ENCODE measurements around the gene F2. TPM values are rescaled to one million over a fixed set of nuclear protein-coding genes. Genes with fewer than 3 reads are reported as not detected.

Gene F2
- total RNA-seq, 1 donor from 2014 or later, result 0.19 TPM

- no peaks in the 10 kb centered on the region for H3K4me1 Mint-ChIP-seq (ENCODE audit: unreplicated experiment)
- H3K36me3 Mint-ChIP-seq (ENCODE audit: unreplicated experiment), result peaks cover 51% of the 10 kb centered on the region
- H3K4me3 Mint-ChIP-seq (ENCODE audit: unreplicated experiment), result no peak overlapping the region
- no peak overlapping the region for H3K27ac Mint-ChIP-seq (ENCODE audit: unreplicated experiment)
- TF ChIP-seq, protein P1, sequence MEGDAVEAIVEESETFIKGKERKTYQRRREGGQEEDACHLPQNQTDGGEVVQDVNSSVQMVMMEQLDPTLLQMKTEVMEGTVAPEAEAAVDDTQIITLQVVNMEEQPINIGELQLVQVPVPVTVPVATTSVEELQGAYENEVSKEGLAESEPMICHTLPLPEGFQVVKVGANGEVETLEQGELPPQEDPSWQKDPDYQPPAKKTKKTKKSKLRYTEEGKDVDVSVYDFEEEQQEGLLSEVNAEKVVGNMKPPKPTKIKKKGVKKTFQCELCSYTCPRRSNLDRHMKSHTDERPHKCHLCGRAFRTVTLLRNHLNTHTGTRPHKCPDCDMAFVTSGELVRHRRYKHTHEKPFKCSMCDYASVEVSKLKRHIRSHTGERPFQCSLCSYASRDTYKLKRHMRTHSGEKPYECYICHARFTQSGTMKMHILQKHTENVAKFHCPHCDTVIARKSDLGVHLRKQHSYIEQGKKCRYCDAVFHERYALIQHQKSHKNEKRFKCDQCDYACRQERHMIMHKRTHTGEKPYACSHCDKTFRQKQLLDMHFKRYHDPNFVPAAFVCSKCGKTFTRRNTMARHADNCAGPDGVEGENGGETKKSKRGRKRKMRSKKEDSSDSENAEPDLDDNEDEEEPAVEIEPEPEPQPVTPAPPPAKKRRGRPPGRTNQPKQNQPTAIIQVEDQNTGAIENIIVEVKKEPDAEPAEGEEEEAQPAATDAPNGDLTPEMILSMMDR (IDR thresholded peaks at IDR 0.05), result no peak
- DNase-seq (ENCODE audit: extremely low spot score, unreplicated experiment), result no peak
- no peaks in the 10 kb centered on the region for H3K27me3 Mint-ChIP-seq (ENCODE audit: unreplicated experiment)
- no peaks in the 10 kb centered on the region for H3K9me3 Mint-ChIP-seq (ENCODE audit: unreplicated experiment)
Observed at GRCh38 chr11:46762248-46762647, 43.2 kb downstream of the F2 start.

DNA sequence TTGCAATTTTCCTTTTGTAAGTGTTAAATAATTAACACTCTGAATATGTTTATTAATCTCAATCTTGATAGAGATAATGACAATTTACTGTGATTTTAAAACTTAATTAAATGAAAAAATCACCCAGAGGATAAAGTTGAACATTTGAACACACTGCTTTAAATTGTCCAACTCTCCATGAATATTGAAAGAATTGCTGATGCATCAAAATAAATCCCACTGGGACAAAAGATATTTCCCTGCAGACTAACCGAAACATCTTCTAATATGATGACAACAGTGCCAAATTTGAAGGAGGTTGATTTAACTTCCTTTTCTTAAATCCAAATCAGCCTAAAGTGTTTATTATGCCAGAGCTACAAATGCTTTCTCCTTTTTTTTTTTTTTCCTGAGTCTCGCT, 47.6 kb downstream of the F2 start:
- Mint-ChIP-seq H3K9me3 (ENCODE audit: unreplicated experiment) (no peaks in the 10 kb centered on the region), H3K36me3 (ENCODE audit: unreplicated experiment) (peaks cover 43% of the 10 kb centered on the region), H3K27me3 (ENCODE audit: unreplicated experiment) (no peaks in the 10 kb centered on the region), H3K4me1 (ENCODE audit: unreplicated experiment) (no peaks in the 10 kb centered on the region), H3K4me3 (ENCODE audit: unreplicated experiment) (no peak overlapping the region), H3K27ac (ENCODE audit: unreplicated experiment) (no peak overlapping the region)
- DNase-seq (ENCODE audit: extremely low spot score, unreplicated experiment), result no peak
- TF ChIP-seq, protein P1 (IDR thresholded peaks at IDR 0.05), result no peak

- no peak for DNase-seq (ENCODE audit: extremely low spot score, unreplicated experiment)
- no peaks in the 10 kb centered on the region for H3K9me3 Mint-ChIP-seq (ENCODE audit: unreplicated experiment)
- no peaks in the 10 kb centered on the region for H3K27me3 Mint-ChIP-seq (ENCODE audit: unreplicated experiment)
- H3K4me3 Mint-ChIP-seq (ENCODE audit: unreplicated experiment), result no peak overlapping the region
- H3K36me3 Mint-ChIP-seq (ENCODE audit: unreplicated experiment), result peaks cover 45% of the 10 kb centered on the region
- no peaks in the 10 kb centered on the region for H3K4me1 Mint-ChIP-seq (ENCODE audit: unreplicated experiment)
- TF ChIP-seq, protein P1 (IDR thresholded peaks at IDR 0.05), result no peak
- no peak overlapping the region for H3K27ac Mint-ChIP-seq (ENCODE audit: unreplicated experiment)
Observed at GRCh38 chr11:46769636-46770221, 50.7 kb downstream of the F2 start.

DNA sequence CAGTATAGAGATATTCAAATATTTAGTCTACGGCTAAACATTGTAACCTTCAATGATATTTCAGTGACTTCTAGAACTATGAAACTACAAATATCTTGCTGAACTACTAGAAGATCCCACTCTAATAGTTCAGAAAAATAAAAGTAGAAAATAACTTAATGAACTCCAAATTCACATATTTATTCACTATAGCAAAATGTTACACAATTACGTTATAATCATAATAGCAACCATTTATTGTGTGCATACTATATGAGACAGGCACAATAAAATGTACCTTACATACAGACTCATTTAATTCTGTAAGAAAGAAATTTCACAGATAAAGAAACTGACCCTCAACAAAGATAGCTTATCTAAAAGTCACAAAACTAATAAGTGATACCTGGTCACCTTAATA, 57.9 kb downstream of the F2 start:
- no peaks in the 10 kb centered on the region for H3K27me3 Mint-ChIP-seq (ENCODE audit: unreplicated experiment)
- H3K4me3 Mint-ChIP-seq (ENCODE audit: unreplicated experiment), result no peak overlapping the region
- no peak overlapping the region for H3K27ac Mint-ChIP-seq (ENCODE audit: unreplicated experiment)
- TF ChIP-seq, protein P1 (IDR thresholded peaks at IDR 0.05), result no peak
- no peaks in the 10 kb centered on the region for H3K9me3 Mint-ChIP-seq (ENCODE audit: unreplicated experiment)
- no peaks in the 10 kb centered on the region for H3K4me1 Mint-ChIP-seq (ENCODE audit: unreplicated experiment)
- no peak for DNase-seq (ENCODE audit: extremely low spot score, unreplicated experiment)
- H3K36me3 Mint-ChIP-seq (ENCODE audit: unreplicated experiment), result peaks cover 49% of the 10 kb centered on the region

GRCh38 chr11:46778416-46778815, 59.4 kb downstream of the F2 start:
- H3K4me1 Mint-ChIP-seq (ENCODE audit: unreplicated experiment), result no peaks in the 10 kb centered on the region
- no peaks in the 10 kb centered on the region for H3K27me3 Mint-ChIP-seq (ENCODE audit: unreplicated experiment)
- no peaks in the 10 kb centered on the region for H3K9me3 Mint-ChIP-seq (ENCODE audit: unreplicated experiment)
- H3K36me3 Mint-ChIP-seq (ENCODE audit: unreplicated experiment), result peaks cover 53% of the 10 kb centered on the region
- TF ChIP-seq, protein P1 (IDR thresholded peaks at IDR 0.05), result no peak
- DNase-seq (ENCODE audit: extremely low spot score, unreplicated experiment), result no peak
- no peak overlapping the region for H3K27ac Mint-ChIP-seq (ENCODE audit: unreplicated experiment)
- no peak overlapping the region for H3K4me3 Mint-ChIP-seq (ENCODE audit: unreplicated experiment)

Small RNAs within 50 kb of the gene (microRNA-seq; reads per million reads assigned to microRNA genes)
- not detected for gene MIR5582 (ENCODE audit: unreplicated experiment)

Other genes with a start within 250 kb of the F2 start
- 32.1 and 37.7 TPM in 2 replicates for gene AMBRA1, start 125.2 kb upstream of the F2 start, total RNA-seq
- 6.1 and 6.7 TPM in 2 replicates for gene HARBI1, start 102.0 kb upstream of the F2 start, total RNA-seq
- 87.2 and 88.6 TPM in 2 replicates for gene ATG13, start 101.7 kb upstream of the F2 start, total RNA-seq
- 97.2 and 98.1 TPM in 2 replicates for gene ARHGAP1, start 18.6 kb upstream of the F2 start, total RNA-seq
- 11.2 and 14.5 TPM in 2 replicates for gene ZNF408, start 18.2 kb upstream of the F2 start, total RNA-seq
- 101 and 113 TPM in 2 replicates for gene CKAP5, start 127.1 kb downstream of the F2 start, total RNA-seq
- gene LRP4, start 199.3 kb downstream of the F2 start, total RNA-seq, result 49.3 and 54.1 TPM in 2 replicates
- 36.9 and 37.1 TPM in 2 replicates for gene CSTPP1, start 217.5 kb downstream of the F2 start, total RNA-seq

Measured in osteocyte (in vitro differentiated cells).